ENCODE data around the gene NSD2. TPM values are rescaled to one million over a fixed set of nuclear protein-coding genes. Genes with fewer than 3 reads are reported as not detected.

NSD2 gene
- polyA plus RNA-seq, 2 donors, result 11.9 to 14.1 TPM

DNA sequence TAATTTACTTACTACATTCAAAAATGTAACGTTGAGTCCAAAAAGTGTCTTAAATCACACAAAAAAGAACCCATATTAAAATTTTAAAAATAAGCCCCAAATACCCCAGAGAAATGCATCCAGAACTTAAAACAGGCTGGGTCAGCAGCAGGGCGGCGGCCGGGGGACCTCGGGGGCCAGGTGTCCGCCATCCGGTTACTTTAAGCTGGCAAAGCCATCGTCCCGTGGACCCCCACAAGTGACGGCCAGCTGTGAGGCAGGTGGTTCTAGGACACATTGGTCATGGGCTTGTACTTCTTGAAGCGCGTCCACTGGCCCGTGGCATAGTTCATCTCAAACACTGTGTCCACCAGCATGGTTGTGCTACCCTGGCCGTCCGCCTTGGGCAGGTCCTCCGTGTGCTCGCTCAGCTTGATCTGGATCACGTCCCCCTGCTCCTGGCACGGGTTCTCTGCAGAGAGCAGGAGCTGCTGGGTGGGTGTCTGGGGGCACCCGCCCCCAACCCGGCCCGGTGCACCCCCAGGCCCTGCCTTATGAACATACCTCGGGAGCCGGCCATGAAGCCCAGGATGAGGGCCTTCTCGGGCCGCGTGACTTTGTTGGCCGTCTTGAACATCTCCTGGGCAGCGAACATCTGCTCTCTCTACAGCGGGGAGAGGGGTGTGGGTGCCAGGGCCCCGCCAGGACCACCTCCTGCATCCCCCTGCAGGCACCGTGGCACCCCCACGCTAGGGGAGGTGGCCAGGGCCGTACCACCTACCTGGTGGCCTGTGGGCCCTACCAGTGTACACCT, 112.1 kb downstream of the NSD2 start:
- peaks cover 8 to 81% of the 10 kb centered on the region in 2 donors for H3K36me3 ChIP-seq (ENCODE audit: control insufficient read depth in 2 of 2, insufficient read depth in 2 of 2, low read length in 1 of 2)
- 91 to 92% methylated on average over 34 of the region's 34 CpGs for WGBS, 2 donors

DNA sequence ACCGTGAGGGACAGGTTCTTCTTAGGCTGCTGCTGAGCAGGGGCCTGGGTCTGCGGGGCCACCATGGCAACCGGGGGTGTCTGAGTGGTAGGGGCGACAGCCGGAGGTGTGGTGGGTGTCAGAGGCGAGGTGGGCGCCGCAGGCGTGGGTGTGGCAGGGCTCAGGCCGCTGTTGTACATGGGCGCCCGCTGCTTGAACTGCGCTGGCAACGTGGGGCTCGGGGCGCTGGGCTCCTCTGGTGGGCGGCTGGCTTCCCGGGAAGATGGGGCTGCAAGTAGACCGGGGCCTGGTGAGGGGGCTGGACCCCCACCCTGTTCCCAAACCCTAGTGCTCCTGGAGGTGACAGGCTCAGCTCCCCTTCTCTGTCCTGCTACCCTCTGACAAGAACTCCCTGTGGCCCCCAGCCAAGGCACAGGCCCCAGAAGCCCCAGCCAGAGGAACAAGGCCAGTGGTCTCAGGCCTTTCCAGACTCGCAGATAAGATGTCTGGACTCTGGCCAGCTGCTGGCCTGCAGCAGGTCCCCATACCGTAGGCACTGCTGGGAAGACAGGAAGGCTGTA, 112.7 kb downstream of the NSD2 start:
- 85 to 90% methylated on average over 21 of the region's 21 CpGs for WGBS, 2 donors
- peaks cover 0 to 2% of the 10 kb centered on the region in 2 donors for H3K4me1 ChIP-seq (ENCODE audit: control insufficient read depth in 2 of 2, insufficient read depth in 2 of 2, low read length in 1 of 2)
- no peak overlapping the region for H3K27ac ChIP-seq (ENCODE audit: low read depth in 2 of 2, low read length in 1 of 2)
- H3K27me3 ChIP-seq (ENCODE audit: control insufficient read depth in 1 of 2, insufficient read depth in 2 of 2, low read length in 2 of 2), result no peaks in the 10 kb centered on the region
- H3K36me3 ChIP-seq (ENCODE audit: control insufficient read depth in 2 of 2, insufficient read depth in 2 of 2, low read length in 1 of 2), result peaks cover 8 to 79% of the 10 kb centered on the region in 2 donors
- H3K9me3 ChIP-seq (ENCODE audit: control insufficient read depth in 2 of 2, insufficient read depth in 1 of 2, low read depth in 1 of 2, low read length in 1 of 2), result no peaks in the 10 kb centered on the region
- no peak overlapping the region for H3K4me3 ChIP-seq (ENCODE audit: low read depth in 1 of 2, low read length in 2 of 2)

More for the DNA sequence above, 112.1 kb downstream of the NSD2 start:
- H3K9me3 ChIP-seq (ENCODE audit: control insufficient read depth in 2 of 2, insufficient read depth in 1 of 2, low read depth in 1 of 2, low read length in 1 of 2), result no peaks in the 10 kb centered on the region
- no peaks in the 10 kb centered on the region for H3K27me3 ChIP-seq (ENCODE audit: control insufficient read depth in 1 of 2, insufficient read depth in 2 of 2, low read length in 2 of 2)
- H3K27ac ChIP-seq (ENCODE audit: low read depth in 2 of 2, low read length in 1 of 2), result no peak overlapping the region
- H3K4me3 ChIP-seq (ENCODE audit: low read depth in 1 of 2, low read length in 2 of 2), result no peak overlapping the region
- peaks cover 0 to 2% of the 10 kb centered on the region in 2 donors for H3K4me1 ChIP-seq (ENCODE audit: control insufficient read depth in 2 of 2, insufficient read depth in 2 of 2, low read length in 1 of 2)

DNA sequence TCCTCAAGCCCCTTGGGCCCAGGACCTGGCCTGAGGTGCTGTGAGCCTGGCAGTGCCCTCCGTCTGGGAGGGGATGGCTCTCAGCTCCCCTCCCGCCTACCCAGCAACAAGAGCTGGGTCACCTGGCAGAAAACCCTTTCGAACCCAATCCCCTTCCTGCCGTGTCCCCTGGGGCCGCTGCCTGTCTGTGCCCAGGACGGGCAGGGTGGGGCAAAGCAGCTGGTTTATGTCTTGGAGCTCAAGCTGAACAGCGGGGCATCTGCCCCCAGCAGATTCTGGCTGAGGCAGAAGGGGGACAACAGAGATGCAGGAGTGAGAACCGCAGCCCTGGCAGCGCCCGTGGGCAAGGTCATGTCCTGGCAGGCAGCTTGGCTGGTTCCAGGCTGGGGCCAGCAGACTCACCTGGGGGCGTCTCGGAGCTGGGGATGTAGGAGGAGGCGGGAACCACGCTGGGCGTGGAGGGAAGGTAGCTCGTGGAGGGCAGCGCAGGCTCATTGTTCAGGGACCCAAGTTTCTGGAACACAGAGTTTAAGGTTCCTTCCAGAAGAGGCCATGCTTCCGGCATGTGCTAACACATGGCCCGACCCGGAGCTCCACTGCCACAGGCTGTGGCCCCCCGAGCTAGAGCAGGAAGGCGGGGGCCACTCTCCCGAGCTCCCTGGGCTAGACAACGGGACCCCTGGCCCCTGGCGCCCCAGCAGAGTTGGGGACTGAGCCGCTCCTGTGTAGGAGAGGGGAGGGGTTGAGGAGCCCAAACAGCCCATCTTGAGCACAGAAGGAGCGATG, 113.4 kb downstream of the NSD2 start:
- no peak overlapping the region for H3K27ac ChIP-seq (ENCODE audit: low read depth in 2 of 2, low read length in 1 of 2)
- no peaks in the 10 kb centered on the region for H3K9me3 ChIP-seq (ENCODE audit: control insufficient read depth in 2 of 2, insufficient read depth in 1 of 2, low read depth in 1 of 2, low read length in 1 of 2)
- 55 to 70% methylated on average over 27 of the region's 27 CpGs for WGBS, 2 donors
- no peaks in the 10 kb centered on the region for H3K27me3 ChIP-seq (ENCODE audit: control insufficient read depth in 1 of 2, insufficient read depth in 2 of 2, low read length in 2 of 2)
- H3K36me3 ChIP-seq (ENCODE audit: control insufficient read depth in 2 of 2, insufficient read depth in 2 of 2, low read length in 1 of 2), result peaks cover 8 to 80% of the 10 kb centered on the region in 2 donors
- no peak overlapping the region for H3K4me3 ChIP-seq (ENCODE audit: low read depth in 1 of 2, low read length in 2 of 2)
- H3K4me1 ChIP-seq (ENCODE audit: control insufficient read depth in 2 of 2, insufficient read depth in 2 of 2, low read length in 1 of 2), result peaks cover 0 to 2% of the 10 kb centered on the region in 2 donors

DNA sequence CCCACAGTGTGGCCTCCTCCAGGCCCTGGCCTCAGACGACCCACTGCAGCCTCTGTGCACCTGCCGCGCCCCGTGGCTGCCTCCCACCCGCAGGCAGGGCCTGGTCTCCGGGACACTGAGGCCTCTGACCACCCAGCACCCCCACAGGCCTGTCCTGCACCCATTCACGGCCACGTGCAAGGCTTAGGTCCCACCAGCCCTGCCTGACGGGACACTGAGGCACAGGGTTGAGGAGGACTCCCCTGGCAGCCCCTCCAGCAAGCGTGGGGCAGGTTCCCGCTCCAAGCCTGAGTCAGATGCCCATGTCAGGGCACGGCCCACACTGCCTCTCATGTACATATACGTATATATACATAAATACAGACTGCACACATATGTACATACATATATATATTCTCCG, 114.1 kb downstream of the NSD2 start:
- 91% methylated on average over 14 of the region's 14 CpGs for WGBS, 2 donors
- Histone ChIP-seq H3K27me3 (ENCODE audit: control insufficient read depth in 1 of 2, insufficient read depth in 2 of 2, low read length in 2 of 2) (no peaks in the 10 kb centered on the region), H3K36me3 (ENCODE audit: control insufficient read depth in 2 of 2, insufficient read depth in 2 of 2, low read length in 1 of 2) (peaks cover 8 to 80% of the 10 kb centered on the region in 2 donors), H3K4me1 (ENCODE audit: control insufficient read depth in 2 of 2, insufficient read depth in 2 of 2, low read length in 1 of 2) (peaks cover 0 to 2% of the 10 kb centered on the region in 2 donors), H3K27ac (ENCODE audit: low read depth in 2 of 2, low read length in 1 of 2) (no peak overlapping the region), H3K4me3 (ENCODE audit: low read depth in 1 of 2, low read length in 2 of 2) (no peak overlapping the region), H3K9me3 (ENCODE audit: control insufficient read depth in 2 of 2, insufficient read depth in 1 of 2, low read depth in 1 of 2, low read length in 1 of 2) (no peaks in the 10 kb centered on the region)

DNA sequence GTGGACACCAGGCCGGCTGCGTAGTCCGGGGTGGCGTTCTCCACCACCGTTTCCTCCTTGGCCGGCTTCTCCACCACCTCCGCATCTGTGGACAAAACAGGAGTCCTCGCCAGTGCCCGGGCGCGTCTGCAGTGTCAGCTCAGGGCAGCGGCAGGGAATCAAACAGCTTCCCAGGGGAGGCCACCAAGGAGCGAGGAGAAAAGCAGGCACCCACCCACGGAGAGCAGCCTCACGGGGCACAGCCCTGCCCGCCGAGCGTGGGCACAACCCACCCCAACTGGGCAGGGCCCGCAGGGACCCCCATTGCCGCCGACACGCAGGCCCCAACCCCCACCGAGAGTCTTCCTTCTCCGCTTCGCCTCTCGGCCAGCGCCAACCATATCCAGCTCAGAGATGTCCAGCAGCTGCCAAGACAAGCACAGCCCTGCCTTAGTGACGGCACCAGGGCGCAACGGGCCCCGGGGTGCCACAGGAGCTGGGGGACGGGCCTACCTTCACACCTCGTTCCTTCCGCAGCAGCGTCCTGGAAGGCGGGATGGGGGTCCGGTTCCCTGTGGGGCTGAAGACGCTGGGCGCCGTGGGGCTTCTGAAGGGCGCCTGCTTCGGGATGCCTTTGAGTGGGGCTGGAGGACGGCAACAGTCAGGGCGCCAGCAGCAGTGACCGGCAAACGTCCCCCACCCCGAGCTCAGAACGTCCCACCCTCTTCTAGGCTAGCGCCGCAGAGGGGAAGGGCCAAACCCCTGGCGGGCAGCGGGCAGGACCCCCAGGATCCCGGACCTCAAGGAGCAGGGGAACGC, 114.8 kb downstream of the NSD2 start:
- H3K4me1 ChIP-seq (ENCODE audit: control insufficient read depth in 2 of 2, insufficient read depth in 2 of 2, low read length in 1 of 2), result peaks cover 0 to 2% of the 10 kb centered on the region in 2 donors
- no peak overlapping the region for H3K27ac ChIP-seq (ENCODE audit: low read depth in 2 of 2, low read length in 1 of 2)
- H3K9me3 ChIP-seq (ENCODE audit: control insufficient read depth in 2 of 2, insufficient read depth in 1 of 2, low read depth in 1 of 2, low read length in 1 of 2), result no peaks in the 10 kb centered on the region
- no peak overlapping the region for H3K4me3 ChIP-seq (ENCODE audit: low read depth in 1 of 2, low read length in 2 of 2)
- peaks cover 8 to 78% of the 10 kb centered on the region in 2 donors for H3K36me3 ChIP-seq (ENCODE audit: control insufficient read depth in 2 of 2, insufficient read depth in 2 of 2, low read length in 1 of 2)
- 92 to 93% methylated on average over 52 to 54 of the region's 54 CpGs for WGBS, 2 donors
- no peaks in the 10 kb centered on the region for H3K27me3 ChIP-seq (ENCODE audit: control insufficient read depth in 1 of 2, insufficient read depth in 2 of 2, low read length in 2 of 2)

DNA sequence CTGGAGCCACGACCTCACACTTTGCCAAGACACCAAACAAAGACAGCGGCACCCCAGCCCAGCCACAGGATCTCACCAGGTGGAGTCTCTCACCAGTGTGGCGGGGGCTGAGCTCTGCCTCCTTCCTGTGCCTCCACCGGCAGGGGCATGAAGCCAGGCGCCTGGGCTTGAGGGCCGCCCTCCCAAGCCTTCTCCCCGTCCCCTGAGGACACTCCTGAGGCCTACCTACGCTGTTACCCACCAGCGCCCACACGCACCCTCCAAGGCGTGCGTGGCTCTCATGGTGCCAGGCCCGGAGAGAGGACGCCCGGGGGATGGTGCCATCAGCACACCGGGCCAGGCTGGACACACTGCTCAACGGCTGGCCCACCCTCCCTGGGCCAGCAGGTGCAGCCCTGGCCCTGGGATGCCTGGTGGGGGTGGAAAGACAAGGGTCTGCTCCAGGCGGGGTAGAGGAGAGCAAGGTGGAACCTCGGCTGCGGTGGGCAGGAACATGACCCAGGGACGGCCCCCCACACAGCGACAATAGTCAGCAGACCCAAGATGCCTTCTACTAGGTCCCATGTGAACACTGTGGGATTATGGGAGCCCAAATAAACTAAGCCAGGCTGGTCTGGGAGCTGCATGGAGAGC, 115.5 kb downstream of the NSD2 start:
- H3K27ac ChIP-seq (ENCODE audit: low read depth in 2 of 2, low read length in 1 of 2), result no peak overlapping the region
- 89% methylated on average over 22 of the region's 22 CpGs for WGBS, 2 donors
- H3K27me3 ChIP-seq (ENCODE audit: control insufficient read depth in 1 of 2, insufficient read depth in 2 of 2, low read length in 2 of 2), result no peaks in the 10 kb centered on the region
- no peaks in the 10 kb centered on the region for H3K9me3 ChIP-seq (ENCODE audit: control insufficient read depth in 2 of 2, insufficient read depth in 1 of 2, low read depth in 1 of 2, low read length in 1 of 2)
- H3K4me1 ChIP-seq (ENCODE audit: control insufficient read depth in 2 of 2, insufficient read depth in 2 of 2, low read length in 1 of 2), result no peaks in the 10 kb centered on the region
- H3K36me3 ChIP-seq (ENCODE audit: control insufficient read depth in 2 of 2, insufficient read depth in 2 of 2, low read length in 1 of 2), result peaks cover 8 to 76% of the 10 kb centered on the region in 2 donors
- H3K4me3 ChIP-seq (ENCODE audit: low read depth in 1 of 2, low read length in 2 of 2), result no peak overlapping the region

DNA sequence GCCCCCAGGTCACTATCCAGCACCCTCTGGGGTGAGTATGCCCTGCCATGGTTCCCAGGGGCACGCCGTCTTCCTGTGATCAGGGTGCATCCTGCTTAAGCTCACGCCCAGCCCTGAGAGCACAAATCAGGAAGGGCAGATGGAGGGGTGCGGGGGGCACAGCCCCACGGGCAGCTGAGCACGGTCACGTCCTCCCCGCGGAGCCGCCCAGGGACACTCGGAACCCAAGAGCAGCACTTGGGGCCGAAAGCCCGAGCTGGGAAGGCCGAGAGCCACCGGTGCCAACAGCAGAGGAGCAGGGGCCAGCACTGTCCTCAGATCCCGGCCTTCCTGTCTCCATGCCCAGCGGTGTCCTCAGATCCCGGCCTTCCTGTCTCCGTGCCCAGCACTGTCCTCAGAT, 116.1 kb downstream of the NSD2 start:
- Histone ChIP-seq H3K4me1 (ENCODE audit: control insufficient read depth in 2 of 2, insufficient read depth in 2 of 2, low read length in 1 of 2) (peaks cover 2 to 3% of the 10 kb centered on the region in 2 donors), H3K27me3 (ENCODE audit: control insufficient read depth in 1 of 2, insufficient read depth in 2 of 2, low read length in 2 of 2) (no peaks in the 10 kb centered on the region), H3K9me3 (ENCODE audit: control insufficient read depth in 2 of 2, insufficient read depth in 1 of 2, low read depth in 1 of 2, low read length in 1 of 2) (no peaks in the 10 kb centered on the region), H3K27ac (ENCODE audit: low read depth in 2 of 2, low read length in 1 of 2) (no peak overlapping the region), H3K36me3 (ENCODE audit: control insufficient read depth in 2 of 2, insufficient read depth in 2 of 2, low read length in 1 of 2) (peaks cover 8 to 76% of the 10 kb centered on the region in 2 donors), H3K4me3 (ENCODE audit: low read depth in 1 of 2, low read length in 2 of 2) (no peak overlapping the region)
- WGBS, 2 donors, result 92 to 93% methylated on average over 15 to 19 of the region's 19 CpGs

DNA sequence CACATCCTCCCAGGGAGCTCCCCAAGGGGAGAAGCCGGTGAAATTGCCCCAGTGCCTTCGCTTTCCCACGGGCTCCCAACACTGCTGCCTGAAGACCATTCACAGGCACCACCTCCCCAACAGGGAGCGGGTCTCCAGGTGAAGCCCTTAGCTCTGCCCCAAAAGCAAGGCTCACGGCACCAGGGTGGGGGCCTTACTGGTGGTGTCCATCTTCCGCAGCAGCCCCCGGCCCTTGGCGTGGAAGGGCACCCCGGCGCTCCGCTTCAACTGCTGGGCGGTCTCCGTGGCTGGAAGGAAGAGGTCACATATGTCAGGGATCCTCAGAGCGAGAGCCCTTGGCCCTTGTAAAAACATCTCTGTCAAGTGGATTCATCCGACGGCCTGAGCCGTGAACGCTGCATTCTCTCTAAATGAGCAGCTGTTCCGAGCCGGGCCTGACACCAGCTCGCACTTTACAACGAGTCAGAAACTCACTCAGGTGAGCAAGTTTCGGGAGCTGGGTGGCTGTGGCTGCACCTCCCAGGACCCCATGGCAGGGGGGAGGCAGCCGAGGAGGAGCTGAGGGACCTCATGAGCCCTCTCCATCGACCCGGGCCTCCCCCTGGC, 116.6 kb downstream of the NSD2 start:
- Histone ChIP-seq H3K27me3 (ENCODE audit: control insufficient read depth in 1 of 2, insufficient read depth in 2 of 2, low read length in 2 of 2) (no peaks in the 10 kb centered on the region), H3K9me3 (ENCODE audit: control insufficient read depth in 2 of 2, insufficient read depth in 1 of 2, low read depth in 1 of 2, low read length in 1 of 2) (no peaks in the 10 kb centered on the region), H3K27ac (ENCODE audit: low read depth in 2 of 2, low read length in 1 of 2) (no peak overlapping the region), H3K4me1 (ENCODE audit: control insufficient read depth in 2 of 2, insufficient read depth in 2 of 2, low read length in 1 of 2) (peaks cover 5 to 7% of the 10 kb centered on the region in 2 donors), H3K4me3 (ENCODE audit: low read depth in 1 of 2, low read length in 2 of 2) (no peak overlapping the region), H3K36me3 (ENCODE audit: control insufficient read depth in 2 of 2, insufficient read depth in 2 of 2, low read length in 1 of 2) (peaks cover 8 to 74% of the 10 kb centered on the region in 2 donors)
- 94 to 95% methylated on average over 26 of the region's 26 CpGs for WGBS, 2 donors
